SK-N-DZ (cell line): Measurements from ENCODE around the gene TGFBRAP1. TPM values are rescaled to one million over a fixed set of nuclear protein-coding genes. Genes with fewer than 3 reads are reported as not detected.

Source experiments
- DNase-seq: peaks from one replicate; pipeline ENCODE4 v3.0.0-alpha.2; 2015; ENCODE audit warnings: low spot score
- polyA plus RNA-seq, 2 experiments: library from polyadenylated mRNA; depleted of rRNA; stranded (reverse); fragments of >200 nt; gene quantifications; 2 replicates each; pipeline ENCODE4 v1.2.3, GENCODE V29; 2014

The TGFBRAP1 gene, protein sequence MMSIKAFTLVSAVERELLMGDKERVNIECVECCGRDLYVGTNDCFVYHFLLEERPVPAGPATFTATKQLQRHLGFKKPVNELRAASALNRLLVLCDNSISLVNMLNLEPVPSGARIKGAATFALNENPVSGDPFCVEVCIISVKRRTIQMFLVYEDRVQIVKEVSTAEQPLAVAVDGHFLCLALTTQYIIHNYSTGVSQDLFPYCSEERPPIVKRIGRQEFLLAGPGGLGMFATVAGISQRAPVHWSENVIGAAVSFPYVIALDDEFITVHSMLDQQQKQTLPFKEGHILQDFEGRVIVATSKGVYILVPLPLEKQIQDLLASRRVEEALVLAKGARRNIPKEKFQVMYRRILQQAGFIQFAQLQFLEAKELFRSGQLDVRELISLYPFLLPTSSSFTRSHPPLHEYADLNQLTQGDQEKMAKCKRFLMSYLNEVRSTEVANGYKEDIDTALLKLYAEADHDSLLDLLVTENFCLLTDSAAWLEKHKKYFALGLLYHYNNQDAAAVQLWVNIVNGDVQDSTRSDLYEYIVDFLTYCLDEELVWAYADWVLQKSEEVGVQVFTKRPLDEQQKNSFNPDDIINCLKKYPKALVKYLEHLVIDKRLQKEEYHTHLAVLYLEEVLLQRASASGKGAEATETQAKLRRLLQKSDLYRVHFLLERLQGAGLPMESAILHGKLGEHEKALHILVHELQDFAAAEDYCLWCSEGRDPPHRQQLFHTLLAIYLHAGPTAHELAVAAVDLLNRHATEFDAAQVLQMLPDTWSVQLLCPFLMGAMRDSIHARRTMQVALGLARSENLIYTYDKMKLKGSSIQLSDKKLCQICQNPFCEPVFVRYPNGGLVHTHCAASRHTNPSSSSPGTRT
- polyA plus RNA-seq (2014; cell fraction: cytosol; rRNA removed) = 13.9 and 15.6 TPM in 2 replicates
- 9.9 and 16.6 TPM in 2 replicates for polyA plus RNA-seq (2014; cell fraction: nucleus; rRNA removed)

DNA sequence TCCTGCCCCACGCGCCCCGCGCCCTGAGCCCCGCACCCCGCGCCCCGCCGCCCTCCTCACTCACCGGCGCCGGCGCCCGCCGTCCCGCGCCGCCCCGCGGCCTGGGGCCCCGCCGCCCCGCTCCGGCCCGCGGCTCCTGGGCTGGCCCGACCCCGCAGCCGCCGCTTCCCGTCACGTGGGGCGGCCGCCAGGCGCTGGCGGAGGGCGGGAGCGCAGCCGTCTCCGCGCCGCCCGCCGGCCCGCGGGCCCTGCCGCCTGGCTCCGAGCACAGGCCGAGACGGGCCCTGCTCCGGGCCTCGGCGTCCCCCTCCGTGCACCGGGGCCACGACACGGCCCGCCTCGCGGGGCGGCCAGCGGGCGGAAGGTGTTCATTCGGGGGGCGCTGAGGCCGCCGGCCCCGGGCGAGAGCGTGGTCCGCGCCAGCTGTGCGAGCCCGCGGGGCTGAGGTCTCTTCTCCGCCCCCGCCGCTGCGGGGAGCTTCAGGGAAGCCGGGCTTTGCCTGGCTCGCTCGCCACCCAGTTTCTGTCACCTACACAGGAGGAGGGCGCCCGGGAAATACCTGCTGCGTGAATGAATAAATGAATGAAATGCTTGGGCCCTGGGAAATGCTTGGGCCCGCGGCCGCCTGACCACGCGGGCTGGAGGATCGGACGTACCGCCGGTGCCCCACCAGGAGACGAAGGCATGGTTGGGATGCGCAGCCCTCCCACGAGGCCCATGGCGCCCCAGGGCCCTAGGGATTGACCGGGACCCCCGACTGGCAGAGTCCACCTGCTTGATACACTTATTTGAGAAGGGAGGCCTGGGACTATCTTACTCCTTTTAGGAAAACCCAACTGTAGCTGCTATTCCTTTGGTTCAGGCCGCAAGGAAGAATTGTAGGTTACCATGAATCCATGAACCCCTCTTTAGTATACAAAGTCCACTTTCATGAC lies at the start of gene TGFBRAP1:
Gene TGFBRAP1, minus strand, starts transcription at position 175 of the 935 bp plus-strand sequence. CDS start 21,434 bp downstream, outside the sequence.
- peak; percentile 47 for DNase-seq

GRCh38 chr2:105378921-105379383 lies 49.4 kb upstream of the TGFBRAP1 start:
- no peak for DNase-seq

GRCh38 chr2:105378276-105378840 lies 48.8 kb upstream of the TGFBRAP1 start:
- DNase-seq = peak; percentile 30

GRCh38 chr2:105377871-105378270 lies 48.3 kb upstream of the TGFBRAP1 start:
- DNase-seq = peak; percentile 29

DNA sequence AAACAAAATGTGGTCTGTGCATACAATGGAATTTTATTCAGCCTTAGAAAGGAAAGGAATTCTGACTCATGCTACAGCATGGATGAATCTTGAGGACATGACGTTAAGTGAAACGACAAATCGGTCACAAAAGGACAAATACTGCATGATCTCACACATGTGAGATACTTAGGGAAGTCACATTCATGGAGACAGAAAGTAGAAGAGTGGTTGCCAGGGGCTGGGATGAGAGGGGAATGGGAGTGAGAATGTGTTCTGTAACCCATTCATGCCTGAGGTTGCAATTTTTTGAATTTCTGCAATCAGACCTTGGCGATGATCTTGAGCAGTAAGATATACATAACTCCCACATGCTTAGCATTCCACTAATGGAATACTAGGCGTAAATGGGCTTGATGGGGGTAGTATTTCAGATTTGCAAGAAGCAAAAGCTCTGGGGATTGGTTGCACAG lies 47.3 kb upstream of the TGFBRAP1 start:
- DNase-seq = no peak

DNA sequence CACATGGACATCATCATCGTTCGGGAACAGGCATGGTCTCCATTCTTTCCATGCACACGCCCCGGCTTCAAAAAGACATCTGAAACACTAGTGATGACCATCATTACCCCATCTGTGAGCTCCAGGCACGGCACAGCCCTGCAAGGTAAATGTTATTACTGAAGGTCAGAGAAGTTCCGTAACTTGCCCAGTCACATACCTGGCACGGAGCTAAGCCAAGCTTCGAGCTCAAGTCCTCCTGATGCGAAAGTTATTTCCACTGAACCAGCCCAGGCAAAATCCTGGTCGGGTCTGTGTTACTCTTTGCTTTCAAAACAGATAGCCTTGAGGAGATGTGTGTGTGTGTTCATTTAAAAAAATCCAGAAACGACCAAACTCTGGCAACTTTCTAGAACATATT lies 46.5 kb upstream of the TGFBRAP1 start:
- no peak for DNase-seq

DNA sequence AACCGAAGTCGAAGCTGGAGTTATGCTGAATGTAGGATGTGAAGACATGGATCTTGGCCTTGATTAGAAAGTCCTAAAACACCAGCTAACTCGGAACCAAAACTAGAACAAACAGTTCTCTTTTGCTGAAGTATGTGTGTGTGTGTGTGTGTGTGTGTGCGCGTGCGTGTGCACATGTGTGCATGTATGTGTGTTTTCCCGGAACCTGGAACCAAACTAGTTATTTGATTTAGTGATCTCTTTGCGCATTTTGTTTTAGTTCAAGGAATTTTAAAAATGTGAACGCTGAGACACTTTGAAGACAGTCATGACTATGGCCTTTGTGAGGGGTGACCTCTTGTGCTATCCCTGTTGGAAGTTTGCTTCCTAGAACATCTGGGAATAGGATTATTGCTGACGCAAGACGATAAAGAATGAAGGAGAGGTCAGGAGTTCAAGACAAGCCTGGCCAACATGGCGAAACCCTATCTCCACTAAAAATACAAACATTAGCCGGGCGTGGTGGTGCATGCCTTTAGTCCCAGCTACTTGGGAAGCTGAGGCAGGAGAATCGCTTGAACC lies 45.5 kb upstream of the TGFBRAP1 start:
- no peak for DNase-seq

GRCh38 chr2:105373895-105374401 lies 44.4 kb upstream of the TGFBRAP1 start:
- no peak for DNase-seq

GRCh38 chr2:105373344-105373781 lies 43.8 kb upstream of the TGFBRAP1 start:
- DNase-seq = no peak

- DNase-seq = no peak
These were observed 42.3 kb upstream of the TGFBRAP1 start for GRCh38 chr2:105371810-105372209.

GRCh38 chr2:105371156-105371555 lies 41.6 kb upstream of the TGFBRAP1 start:
- DNase-seq = no peak

- peak; percentile 87 for DNase-seq
These were observed 40.5 kb upstream of the TGFBRAP1 start for GRCh38 chr2:105369777-105370690.

DNA sequence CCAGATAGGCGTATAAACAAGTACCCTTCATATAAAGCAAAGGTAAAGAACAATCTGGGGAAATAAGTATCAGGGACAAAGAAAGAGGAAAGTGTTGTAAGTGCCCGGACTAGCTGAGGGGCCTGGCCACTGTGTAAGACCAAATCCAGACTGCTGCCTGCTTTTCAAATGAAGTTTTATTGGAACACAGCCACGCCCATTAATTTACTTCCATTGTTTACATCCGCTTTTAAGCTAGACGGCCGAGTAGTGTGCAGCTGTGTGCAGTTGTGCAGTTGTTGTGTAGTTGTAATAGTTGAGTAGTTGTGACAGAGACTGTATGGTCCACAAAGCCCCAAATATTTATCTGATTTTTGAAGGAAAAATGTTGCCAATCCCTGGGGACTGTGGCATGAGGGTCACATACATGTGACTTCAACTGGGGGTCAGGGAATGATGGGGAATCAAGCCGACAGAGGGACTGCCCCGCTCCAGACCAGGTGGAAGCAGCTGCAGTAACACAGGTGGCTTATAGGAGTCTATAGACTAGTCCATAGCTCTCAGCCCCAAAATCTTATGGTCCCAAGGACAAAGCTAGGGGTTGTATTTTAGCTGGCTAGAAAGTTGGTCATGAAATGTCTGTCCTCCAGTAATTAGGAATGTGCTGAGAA lies 39.3 kb upstream of the TGFBRAP1 start:
- no peak for DNase-seq

GRCh38 chr2:105365206-105365605 lies 35.7 kb upstream of the TGFBRAP1 start:
- DNase-seq = no peak

- no peak for DNase-seq
These were observed 35.1 kb upstream of the TGFBRAP1 start for GRCh38 chr2:105364436-105365139.

DNA sequence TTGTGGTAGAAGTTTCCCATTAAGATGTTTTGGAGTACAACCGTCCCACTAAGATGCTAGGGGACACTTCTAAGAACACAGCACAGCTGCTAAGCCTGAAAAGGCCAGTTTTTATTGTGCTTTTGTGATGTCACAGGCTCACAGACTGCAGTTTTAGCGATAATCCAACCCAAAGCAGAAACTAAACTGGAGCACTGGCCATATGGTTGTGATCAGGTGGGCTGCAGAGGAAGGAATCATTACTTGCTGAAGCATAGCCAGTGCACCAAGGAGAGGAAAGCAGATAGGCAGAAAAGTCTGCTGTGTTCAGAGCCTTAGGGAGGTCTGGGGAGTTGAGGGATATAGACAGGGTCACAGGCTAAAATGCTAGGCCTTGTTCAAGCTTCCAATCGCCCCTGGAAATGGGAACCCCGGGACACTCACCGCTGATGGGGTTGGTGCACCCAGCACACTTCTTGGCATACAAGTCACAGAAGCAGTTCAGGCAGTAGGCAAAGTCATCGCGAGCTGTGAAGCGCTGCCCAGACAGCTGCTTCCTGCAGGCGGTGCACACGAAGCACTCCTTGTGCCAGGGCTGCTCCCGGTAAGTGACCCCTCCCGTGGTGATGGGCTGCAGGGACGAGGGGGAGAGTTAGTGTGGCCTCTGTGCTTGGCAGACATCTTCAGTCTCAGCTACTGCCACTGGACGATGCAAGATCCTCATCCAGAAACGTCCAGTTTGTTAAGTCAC lies 33.5 kb upstream of the TGFBRAP1 start:
- DNase-seq = no peak
